Panc1 (cell line): Measurements from ENCODE around the gene C16orf89. TPM values are rescaled to one million over a fixed set of nuclear protein-coding genes. Genes with fewer than 3 reads are reported as not detected.
"Not testable (repeated sequence)": the region's sequence is repeated elsewhere in the genome, so short reads cannot be mapped to it uniquely, and the experiment has no call there.

Experiments
- ATAC-seq: fragments of 200-7000 bp; cut with Tn5 transposase; 2 replicates; pipeline ENCODE4 v1.9.1; 2020; ENCODE audit warnings: mild to moderate bottlenecking, moderate library complexity
- BruUV-seq: library from RNA; stranded (reverse); fragments of 400-500 nt; replicated peaks from 2 replicates; lab custom pipeline; 2021; lab: Mats Ljungman, UMichigan
- CTCF ChIA-PET: fragments of 300-600 bp; sonication (Branson Sonifier 250); formaldehyde crosslinking; loops from one replicate; lab custom pipeline; 2022; ENCODE audit warnings: antibody characterized with exemption; lab: Charles Lee
- POLR2A ChIA-PET: fragments of 300-600 bp; sonication (Branson Sonifier 250); formaldehyde crosslinking; loops from one replicate; lab custom pipeline; 2022; ENCODE audit warnings: antibody characterized with exemption; lab: Charles Lee
- DNase-seq: peaks from one replicate; pipeline ENCODE4 v3.0.0-alpha.2; 2010; ENCODE audit warnings: low read depth, low spot score
- H3K27ac ChIP-seq: 2 replicates; pipeline ENCODE4 v1.5.1; 2011; ENCODE audit warnings: mild to moderate bottlenecking, low read length, inconsistent platforms
- H3K27me3 ChIP-seq: fragments of 200-500 bp; sonication (Bioruptor generic); 2 replicates; pipeline ENCODE4 v1.6.0; 2014; ENCODE audit warnings: low read length, inconsistent platforms; ENCODE audit not compliant: control insufficient read depth, insufficient read depth
- H3K36me3 ChIP-seq: fragments of 200-500 bp; sonication (Bioruptor generic); 2 replicates; pipeline ENCODE4 v1.5.1; 2014; ENCODE audit warnings: inconsistent platforms, mild to moderate bottlenecking, low read length, moderate library complexity; ENCODE audit not compliant: control insufficient read depth, insufficient read depth
- H3K4me1 ChIP-seq: 2 replicates; pipeline ENCODE4 v1.5.1; 2011; ENCODE audit warnings: inconsistent platforms, mild to moderate bottlenecking, low read length, moderate library complexity; ENCODE audit not compliant: control insufficient read depth, insufficient read depth
- H3K4me3 ChIP-seq, 2 experiments: 2 replicates each; pipeline ENCODE4 v1.5.1; 2011 to 2012; ENCODE audit warnings: low read depth in 2 of 2, low read length in 2 of 2, mild to moderate bottlenecking in 2 of 2, inconsistent platforms in 1 of 2, moderate library complexity in 1 of 2
- H3K9me3 ChIP-seq: fragments of 200-500 bp; sonication (Bioruptor generic); 2 replicates; pipeline ENCODE4 v1.5.1; 2014; ENCODE audit warnings: low read depth, mild to moderate bottlenecking, inconsistent platforms, low read length, moderate library complexity; ENCODE audit not compliant: control insufficient read depth, insufficient read depth
- POLR2AphosphoS5 ChIP-seq: IDR thresholded peaks from 2 replicates; pipeline ENCODE4 v1.6.1; 2012; ENCODE audit warnings: mild to moderate bottlenecking, low read depth, low read length, moderate library complexity
- SIN3A ChIP-seq: IDR thresholded peaks from 2 replicates; pipeline ENCODE4 v1.6.1; 2012; ENCODE audit warnings: low read depth, mild to moderate bottlenecking, low read length, moderate library complexity, borderline replicate concordance; ENCODE audit not compliant: insufficient read depth
- TCF7L2 ChIP-seq: IDR thresholded peaks from 2 replicates; pipeline ENCODE4 v1.6.1; 2011; ENCODE audit warnings: mild to moderate bottlenecking, low read depth, low read length, inconsistent platforms
- in situ Hi-C: cut with HindIII; loops from 2 replicates; pipeline ENCODE4 v1.10.0; 2016; ENCODE audit warnings: low sequenced_read_pairs, low pct_unique_long_range_greater_than_20kb
- intact Hi-C: fragments of 100-400 bp; cut with micrococcal nuclease; formaldehyde crosslinking; loops from one replicate; pipeline ENCODE4 v1.10.0; 2022; ENCODE audit not compliant: unreplicated experiment
- total RNA-seq: library from RNA; stranded (reverse); gene quantifications from one replicate; pipeline ENCODE4 v1.2.1, GENCODE V29; 2021; ENCODE audit not compliant: unreplicated experiment
- TF ChIP-seq, protein P1 (sequence below): fragments of 450-650 bp; IDR thresholded peaks from 2 replicates; pipeline ENCODE4 v1.5.1; 2017; ENCODE audit warnings: mild to moderate bottlenecking
- TF ChIP-seq, protein P2 (sequence below), 2 experiments: IDR thresholded peaks; 2 replicates each; pipeline ENCODE4 v1.6.1; 2011 to 2012; ENCODE audit warnings: low read depth in 2 of 2, control low read depth in 1 of 2, low read length in 1 of 2, mild to moderate bottlenecking in 1 of 2, moderate library complexity in 1 of 2; ENCODE audit not compliant: insufficient read depth in 1 of 2

The C16orf89 gene
- total RNA-seq, 1 experiment from 2014 or later: not detected

DNA sequence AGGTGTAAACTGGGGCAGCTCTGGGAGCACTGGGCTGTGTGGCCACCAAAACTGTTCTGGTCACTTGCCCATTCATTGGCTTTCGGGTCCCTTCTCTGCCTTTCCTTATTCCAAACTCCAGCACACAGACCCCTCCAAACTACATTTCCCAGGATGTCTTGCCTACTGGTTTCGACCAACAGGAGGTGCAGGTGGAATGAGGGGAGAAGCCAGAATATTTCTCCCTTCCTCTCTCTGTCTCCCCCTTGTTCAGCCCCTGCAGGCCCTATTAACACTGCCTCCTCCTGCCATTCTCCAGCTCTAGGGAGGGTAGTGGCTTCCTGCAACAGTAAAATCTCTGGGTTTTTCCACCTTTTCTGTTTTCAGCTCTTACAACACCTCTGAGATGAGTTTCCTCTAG, 18.8 kb downstream of the C16orf89 start:
- in situ Hi-C loops (no loop called here), intact Hi-C loops (no loop called here)
- Histone ChIP-seq H3K4me1 (no peaks in the 10 kb centered on the region), H3K36me3 (no peaks in the 10 kb centered on the region), H3K27ac (no peak overlapping the region), H3K27me3 (peaks cover 13% of the 10 kb centered on the region), H3K9me3 (no peaks in the 10 kb centered on the region), H3K4me3 (no peak overlapping the region)
- no TSS peak for BruUV-seq
- POLR2A ChIA-PET: no interaction called here
- ATAC-seq: no peak
- TF ChIP-seq TCF7L2: no peak
- TF ChIP-seq, protein P1, sequence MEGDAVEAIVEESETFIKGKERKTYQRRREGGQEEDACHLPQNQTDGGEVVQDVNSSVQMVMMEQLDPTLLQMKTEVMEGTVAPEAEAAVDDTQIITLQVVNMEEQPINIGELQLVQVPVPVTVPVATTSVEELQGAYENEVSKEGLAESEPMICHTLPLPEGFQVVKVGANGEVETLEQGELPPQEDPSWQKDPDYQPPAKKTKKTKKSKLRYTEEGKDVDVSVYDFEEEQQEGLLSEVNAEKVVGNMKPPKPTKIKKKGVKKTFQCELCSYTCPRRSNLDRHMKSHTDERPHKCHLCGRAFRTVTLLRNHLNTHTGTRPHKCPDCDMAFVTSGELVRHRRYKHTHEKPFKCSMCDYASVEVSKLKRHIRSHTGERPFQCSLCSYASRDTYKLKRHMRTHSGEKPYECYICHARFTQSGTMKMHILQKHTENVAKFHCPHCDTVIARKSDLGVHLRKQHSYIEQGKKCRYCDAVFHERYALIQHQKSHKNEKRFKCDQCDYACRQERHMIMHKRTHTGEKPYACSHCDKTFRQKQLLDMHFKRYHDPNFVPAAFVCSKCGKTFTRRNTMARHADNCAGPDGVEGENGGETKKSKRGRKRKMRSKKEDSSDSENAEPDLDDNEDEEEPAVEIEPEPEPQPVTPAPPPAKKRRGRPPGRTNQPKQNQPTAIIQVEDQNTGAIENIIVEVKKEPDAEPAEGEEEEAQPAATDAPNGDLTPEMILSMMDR: no peak
- TF ChIP-seq POLR2AphosphoS5: no peak
- TF ChIP-seq, protein P2, sequence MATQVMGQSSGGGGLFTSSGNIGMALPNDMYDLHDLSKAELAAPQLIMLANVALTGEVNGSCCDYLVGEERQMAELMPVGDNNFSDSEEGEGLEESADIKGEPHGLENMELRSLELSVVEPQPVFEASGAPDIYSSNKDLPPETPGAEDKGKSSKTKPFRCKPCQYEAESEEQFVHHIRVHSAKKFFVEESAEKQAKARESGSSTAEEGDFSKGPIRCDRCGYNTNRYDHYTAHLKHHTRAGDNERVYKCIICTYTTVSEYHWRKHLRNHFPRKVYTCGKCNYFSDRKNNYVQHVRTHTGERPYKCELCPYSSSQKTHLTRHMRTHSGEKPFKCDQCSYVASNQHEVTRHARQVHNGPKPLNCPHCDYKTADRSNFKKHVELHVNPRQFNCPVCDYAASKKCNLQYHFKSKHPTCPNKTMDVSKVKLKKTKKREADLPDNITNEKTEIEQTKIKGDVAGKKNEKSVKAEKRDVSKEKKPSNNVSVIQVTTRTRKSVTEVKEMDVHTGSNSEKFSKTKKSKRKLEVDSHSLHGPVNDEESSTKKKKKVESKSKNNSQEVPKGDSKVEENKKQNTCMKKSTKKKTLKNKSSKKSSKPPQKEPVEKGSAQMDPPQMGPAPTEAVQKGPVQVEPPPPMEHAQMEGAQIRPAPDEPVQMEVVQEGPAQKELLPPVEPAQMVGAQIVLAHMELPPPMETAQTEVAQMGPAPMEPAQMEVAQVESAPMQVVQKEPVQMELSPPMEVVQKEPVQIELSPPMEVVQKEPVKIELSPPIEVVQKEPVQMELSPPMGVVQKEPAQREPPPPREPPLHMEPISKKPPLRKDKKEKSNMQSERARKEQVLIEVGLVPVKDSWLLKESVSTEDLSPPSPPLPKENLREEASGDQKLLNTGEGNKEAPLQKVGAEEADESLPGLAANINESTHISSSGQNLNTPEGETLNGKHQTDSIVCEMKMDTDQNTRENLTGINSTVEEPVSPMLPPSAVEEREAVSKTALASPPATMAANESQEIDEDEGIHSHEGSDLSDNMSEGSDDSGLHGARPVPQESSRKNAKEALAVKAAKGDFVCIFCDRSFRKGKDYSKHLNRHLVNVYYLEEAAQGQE (IDR thresholded peaks at IDR 0.05; ENCODE audit: insufficient read depth in 1 of 2, low read depth in 2 of 2, low read length in 1 of 2): no peak
- no peak for TF ChIP-seq SIN3A
- CTCF ChIA-PET: no interaction called here
- no peak for DNase-seq

DNA sequence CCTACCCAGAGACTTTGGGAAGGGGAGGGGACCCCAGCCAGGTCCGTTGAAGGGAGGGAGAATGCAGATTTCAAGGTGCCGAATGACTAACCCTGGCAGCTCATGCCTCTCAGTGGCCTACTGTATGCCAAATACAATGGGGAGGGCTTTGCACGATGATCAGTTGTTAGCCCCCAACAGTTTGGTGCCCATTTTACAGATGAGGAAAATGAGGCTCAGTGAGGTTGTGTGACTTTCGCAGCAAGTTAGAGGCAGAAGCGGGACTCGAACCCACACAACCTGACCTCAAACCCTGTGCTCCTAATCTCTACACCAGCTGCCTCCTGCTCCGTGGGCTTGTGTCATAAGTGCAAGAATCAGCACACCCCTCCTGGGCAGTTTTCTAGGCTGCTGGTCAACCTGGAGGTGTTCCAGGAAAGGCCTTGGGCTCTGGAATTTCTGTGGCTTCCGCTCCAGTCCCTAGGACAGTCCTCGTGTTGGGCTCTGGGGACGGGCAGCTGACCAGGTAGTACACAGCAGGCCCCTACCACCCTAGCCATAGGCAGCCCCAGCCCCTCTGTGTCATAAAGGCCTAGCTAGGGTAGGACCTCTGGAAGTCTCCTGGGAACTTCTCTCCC, 20.1 kb downstream of the C16orf89 start:
- H3K27me3 ChIP-seq: peaks cover 13% of the 10 kb centered on the region
- DNase-seq (no peak), ATAC-seq (no peak)
- H3K36me3 ChIP-seq: no peaks in the 10 kb centered on the region
- POLR2A ChIA-PET: no interaction called here
- H3K4me1 ChIP-seq: no peaks in the 10 kb centered on the region
- in situ Hi-C loops: no loop called here
- CTCF ChIA-PET: no interaction called here
- H3K27ac ChIP-seq: no peak overlapping the region
- BruUV-seq: no TSS peak
- TF ChIP-seq TCF7L2: no peak
- TF ChIP-seq, protein P1: no peak
- TF ChIP-seq POLR2AphosphoS5: no peak
- TF ChIP-seq, protein P2 (IDR thresholded peaks at IDR 0.05; ENCODE audit: insufficient read depth in 1 of 2, low read depth in 2 of 2, low read length in 1 of 2): no peak
- TF ChIP-seq SIN3A: no peak
- H3K4me3 ChIP-seq: no peak overlapping the region
- H3K9me3 ChIP-seq: no peaks in the 10 kb centered on the region
- intact Hi-C loops: no loop called here

DNA sequence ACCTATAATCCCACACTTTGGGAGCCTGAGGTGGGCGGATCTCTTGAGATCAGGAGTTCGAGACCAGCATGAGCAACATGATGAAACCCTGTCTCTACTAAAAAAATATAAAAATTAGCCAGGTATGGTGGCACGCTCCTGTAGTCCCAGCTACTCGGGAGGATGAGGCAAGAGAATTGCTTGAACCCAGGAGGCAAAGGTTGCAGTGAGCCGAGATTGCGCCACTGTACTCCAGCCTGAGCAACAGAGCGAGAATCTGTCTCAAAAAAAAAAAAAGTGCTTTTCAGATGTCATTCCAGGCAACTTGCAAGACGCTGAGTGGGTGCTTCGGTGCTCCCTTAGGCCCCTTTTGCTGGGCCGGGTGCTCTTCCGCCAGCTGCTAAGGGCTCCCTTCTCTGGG, 21.2 kb downstream of the C16orf89 start:
- ATAC-seq, CTCF ChIA-PET, H3K4me1 ChIP-seq, H3K9me3 ChIP-seq, H3K4me3 ChIP-seq, BruUV-seq, DNase-seq, in situ Hi-C loops, POLR2A ChIA-PET, intact Hi-C loops, H3K36me3 ChIP-seq, H3K27ac ChIP-seq: not testable (repeated sequence)
- peaks cover 10% of the 10 kb centered on the region; the same call in 1 of the 2 replicates for H3K27me3 ChIP-seq
